Measurements from ENCODE around the gene TMEM236.

TMEM236 gene

GRCh38 chr10:17817316-17817715, 65.3 kb downstream of the TMEM236 start:
- DNase-seq (ENCODE audit: low read depth in 2 of 3, low spot score in 1 of 3) = no peak

GRCh38 chr10:17817790-17818189, 65.8 kb downstream of the TMEM236 start:
- no peak for DNase-seq (ENCODE audit: low read depth in 2 of 3, low spot score in 1 of 3)

- DNase-seq (ENCODE audit: low read depth in 2 of 3, low spot score in 1 of 3) = no peak
Observed at GRCh38 chr10:17819836-17820235, 67.8 kb downstream of the TMEM236 start.

- no peak for DNase-seq (ENCODE audit: low read depth in 2 of 3, low spot score in 1 of 3)
Observed at GRCh38 chr10:17820943-17821342, 68.9 kb downstream of the TMEM236 start.

- no peak for DNase-seq (ENCODE audit: low read depth in 2 of 3, low spot score in 1 of 3)
Observed at GRCh38 chr10:17821893-17822292, 69.9 kb downstream of the TMEM236 start.

GRCh38 chr10:17831341-17831740, 79.3 kb downstream of the TMEM236 start:
- no peak for DNase-seq (ENCODE audit: low read depth in 2 of 3, low spot score in 1 of 3)

GRCh38 chr10:17831896-17832295, 79.9 kb downstream of the TMEM236 start:
- DNase-seq (ENCODE audit: low read depth in 2 of 3, low spot score in 1 of 3) = no peak

GRCh38 chr10:17833656-17834055, 81.7 kb downstream of the TMEM236 start:
- DNase-seq (ENCODE audit: low read depth in 2 of 3, low spot score in 1 of 3) = no peak

GRCh38 chr10:17835688-17836087, 83.7 kb downstream of the TMEM236 start:
- DNase-seq (ENCODE audit: low read depth in 2 of 3, low spot score in 1 of 3) = no peak

GRCh38 chr10:17836942-17837341, 84.9 kb downstream of the TMEM236 start:
- no peak for DNase-seq (ENCODE audit: low read depth in 2 of 3, low spot score in 1 of 3)

GRCh38 chr10:17838080-17838648, 86.2 kb downstream of the TMEM236 start:
- no peak for DNase-seq (ENCODE audit: low read depth in 2 of 3, low spot score in 1 of 3)

- DNase-seq (ENCODE audit: low read depth in 2 of 3, low spot score in 1 of 3) = no peak
Observed at GRCh38 chr10:17841050-17841449, 89.0 kb downstream of the TMEM236 start.

- DNase-seq (ENCODE audit: low read depth in 2 of 3, low spot score in 1 of 3) = no peak
Observed at GRCh38 chr10:17842641-17843040, 90.6 kb downstream of the TMEM236 start.

- no peak for DNase-seq (ENCODE audit: low read depth in 2 of 3, low spot score in 1 of 3)
Observed at GRCh38 chr10:17847585-17848296, 95.7 kb downstream of the TMEM236 start.

GRCh38 chr10:17848646-17849045, 96.6 kb downstream of the TMEM236 start:
- DNase-seq (ENCODE audit: low read depth in 2 of 3, low spot score in 1 of 3) = no peak
